HCT116 (cell line): ENCODE results near the gene FCER2. TPM values are rescaled to one million over a fixed set of nuclear protein-coding genes. Genes with fewer than 3 reads are reported as not detected.

Source experiments
- ATAC-seq: fragments of 200-7000 bp; cut with Tn5 transposase; 2 replicates; pipeline ENCODE4 v1.9.1; 2020; ENCODE audit warnings: mild to moderate bottlenecking, moderate library complexity
- BruUV-seq: library from RNA; stranded (reverse); fragments of 400-500 nt; replicated peaks from 2 replicates; lab custom pipeline; 2021; lab: Mats Ljungman, UMichigan
- CTCF ChIA-PET: fragments of 300-600 bp; sonication (Branson Sonifier 250); formaldehyde crosslinking; loops from one replicate; lab custom pipeline; 2021; ENCODE audit warnings: antibody characterized with exemption; lab: Charles Lee
- POLR2A ChIA-PET: fragments of 300-600, 350-600 bp; sonication (Branson Sonifier 250); formaldehyde crosslinking; loops from one replicate; lab custom pipeline; 2021; ENCODE audit warnings: antibody characterized with exemption; lab: Charles Lee
- RAD21 ChIA-PET, 2 experiments: fragments of 300-600 bp; sonication (Branson Sonifier 250); formaldehyde crosslinking; loops; one replicate each; lab custom pipeline; 2023; ENCODE audit warnings: low total read pairs in 2 of 2; ENCODE audit not compliant: uncharacterized antibody in 2 of 2, unreplicated experiment in 2 of 2, low non-redundant PET in 1 of 2; lab: Charles Lee
- DNase-seq: peaks from one replicate; pipeline ENCODE4 v3.0.0-alpha.2; 2010; ENCODE audit warnings: low read depth, low spot score
- H2AFZ ChIP-seq: fragments of 200-600 bp; shearing (Covaris generic), sonication (generic); 2 replicates; pipeline ENCODE4 v1.6.1; 2017; ENCODE audit warnings: low read depth, mixed run types, mixed read lengths, antibody characterized with exemption, low read length; ENCODE audit not compliant: poor library complexity, severe bottlenecking
- H3K27ac ChIP-seq: 2 replicates; pipeline ENCODE4 v1.5.1; 2012; ENCODE audit warnings: low read depth, low read length
- H3K27me3 ChIP-seq: fragments of 200-600 bp; sonication (generic); 2 replicates; pipeline ENCODE4 v1.6.1; 2016; ENCODE audit warnings: mixed run types, low read length, mixed read lengths; ENCODE audit not compliant: insufficient read depth
- H3K36me3 ChIP-seq, 2 experiments: fragments of 200-500 bp in 1 of 2; fragments of 200-600 bp in 1 of 2; sonication (Bioruptor generic) in 1 of 2; sonication (generic) in 1 of 2; 2 replicates each; pipeline versions ENCODE4 v1.5.1 to v1.6.1; 2014 to 2016; ENCODE audit warnings: low read length in 2 of 2, inconsistent platforms in 1 of 2, mixed read lengths in 1 of 2, mixed run types in 1 of 2; ENCODE audit not compliant: insufficient read depth in 2 of 2, control insufficient read depth in 1 of 2
- H3K4me1 ChIP-seq, 2 experiments: fragments of 200-600 bp in 1 of 2; sonication (generic) in 1 of 2; 2 replicates each; pipeline versions ENCODE4 v1.5.1 to v1.6.1; 2012 to 2017; ENCODE audit warnings: low read length in 2 of 2, inconsistent platforms in 1 of 2, mild to moderate bottlenecking in 1 of 2, mixed read lengths in 1 of 2, mixed run types in 1 of 2, moderate library complexity in 1 of 2; ENCODE audit not compliant: insufficient read depth in 2 of 2, control insufficient read depth in 1 of 2
- H3K4me2 ChIP-seq: fragments of 200-600 bp; sonication (generic); 2 replicates; pipeline ENCODE4 v1.6.1; 2017; ENCODE audit warnings: mixed run types, low read length, mixed read lengths
- H3K4me3 ChIP-seq, 2 experiments: fragments of 200-600 bp in 1 of 2; sonication (generic) in 1 of 2; replicated peaks in 1 of 2; 2 replicates each; pipeline ENCODE4 v1.5.1; 2011 to 2016; ENCODE audit warnings: low read length in 2 of 2, control low read depth in 1 of 2, low read depth in 1 of 2, mild to moderate bottlenecking in 1 of 2, mixed read lengths in 1 of 2, mixed run types in 1 of 2
- H3K79me2 ChIP-seq: fragments of 200-600 bp; sonication (generic); 2 replicates; pipeline ENCODE4 v1.6.1; 2017; ENCODE audit warnings: mild to moderate bottlenecking, mixed run types, low read length, moderate library complexity, mixed read lengths; ENCODE audit not compliant: insufficient read depth
- H3K9ac ChIP-seq: fragments of 200-600 bp; sonication (generic); 2 replicates; pipeline ENCODE4 v1.6.1; 2016; ENCODE audit warnings: low read length, mixed read lengths
- H3K9me2 ChIP-seq: fragments of 200-600 bp; sonication (generic), shearing (Covaris generic); 2 replicates; pipeline ENCODE4 v1.6.1; 2017; ENCODE audit warnings: mixed run types, mild to moderate bottlenecking, moderate library complexity; ENCODE audit not compliant: insufficient read depth
- H3K9me3 ChIP-seq, 2 experiments: fragments of 200-500 bp in 1 of 2; fragments of 200-600 bp in 1 of 2; sonication (Bioruptor generic) in 1 of 2; sonication (generic) in 1 of 2; 2 replicates each; pipeline ENCODE4 v1.6.1; 2014 to 2017; ENCODE audit warnings: low read length in 2 of 2, mixed read lengths in 2 of 2, inconsistent platforms in 1 of 2, low read depth in 1 of 2, mild to moderate bottlenecking in 1 of 2, mixed run types in 1 of 2, moderate library complexity in 1 of 2; ENCODE audit not compliant: control insufficient read depth in 1 of 2, insufficient read depth in 1 of 2
- H4K20me1 ChIP-seq: fragments of 200-600 bp; sonication (generic), shearing (Covaris generic); 2 replicates; pipeline ENCODE4 v1.6.1; 2017; ENCODE audit warnings: mixed run types, mild to moderate bottlenecking, moderate library complexity; ENCODE audit not compliant: insufficient read depth
- ATF3 ChIP-seq: IDR thresholded peaks from 2 replicates; pipeline ENCODE4 v1.6.1; 2012
- CTCF ChIP-seq, 3 experiments: fragments of 200-600 bp in 1 of 3; sonication (generic) in 1 of 3; IDR thresholded peaks in 2 of 3; conservative IDR thresholded peaks in 1 of 3; 2 replicates each; pipeline ENCODE4 v1.5.1; 2012 to 2017; ENCODE audit warnings: low read depth in 2 of 3, low read length in 2 of 3, antibody characterized with exemption in 1 of 3, borderline replicate concordance in 1 of 3, control low read depth in 1 of 3, mild to moderate bottlenecking in 1 of 3, mixed read lengths in 1 of 3, mixed run types in 1 of 3, moderate library complexity in 1 of 3; ENCODE audit not compliant: insufficient read depth in 1 of 3
- FOSL1 ChIP-seq: IDR thresholded peaks from 2 replicates; pipeline ENCODE4 v1.6.1; 2012; ENCODE audit warnings: low read depth
- MAX ChIP-seq: IDR thresholded peaks from 2 replicates; pipeline ENCODE4 v1.6.1; 2012
- POLR2A ChIP-seq: IDR thresholded peaks from 2 replicates; pipeline ENCODE4 v1.7.0; 2011; ENCODE audit warnings: borderline replicate concordance; ENCODE audit not compliant: insufficient read depth, insufficient read length; ENCODE audit errors: extremely low read depth
- RAD21 ChIP-seq: IDR thresholded peaks from 2 replicates; pipeline ENCODE4 v1.6.1; 2012; ENCODE audit warnings: low read depth, mild to moderate bottlenecking
- REST ChIP-seq: IDR thresholded peaks from 2 replicates; pipeline ENCODE4 v1.6.1; 2012; ENCODE audit warnings: low read depth
- SIN3A ChIP-seq: IDR thresholded peaks from 2 replicates; pipeline ENCODE4 v1.6.1; 2012; ENCODE audit warnings: low read depth
- SP1 ChIP-seq: IDR thresholded peaks from 2 replicates; pipeline ENCODE4 v1.6.1; 2012; ENCODE audit warnings: low read depth
- SRF ChIP-seq: IDR thresholded peaks from 2 replicates; pipeline ENCODE4 v1.6.1; 2012; ENCODE audit warnings: low read depth
- TCF7L2 ChIP-seq: IDR thresholded peaks from 2 replicates; pipeline ENCODE4 v1.7.0; 2011; ENCODE audit warnings: borderline replicate concordance, inconsistent platforms; ENCODE audit not compliant: insufficient read depth, insufficient read length; ENCODE audit errors: extremely low read depth
- ZNF274 ChIP-seq: fragments of 200-500 bp; sonication (Bioruptor generic); IDR thresholded peaks from 2 replicates; pipeline ENCODE4 v1.6.1; 2014; ENCODE audit warnings: mild to moderate bottlenecking, low read depth, low read length, inconsistent platforms
- intact Hi-C: fragments of 100-400 bp; cut with micrococcal nuclease; formaldehyde crosslinking; loops from 2 replicates; pipeline ENCODE4 v1.10.0; 2022
- total RNA-seq: library from RNA; stranded (reverse); gene quantifications from one replicate; pipeline ENCODE4 v1.2.1, GENCODE V29; 2021; ENCODE audit not compliant: unreplicated experiment

The FCER2 gene
- total RNA-seq, 1 experiment from 2014 or later = 0.20 TPM

- Histone ChIP-seq H3K36me3 (no peaks in the 10 kb centered on the region), H3K9ac (no peak overlapping the region), H3K4me2 (no peak overlapping the region), H2AFZ (no peak overlapping the region), H3K4me1 (no peaks in the 10 kb centered on the region), H3K4me3 (no peak overlapping the region), H3K9me3 (no peaks in the 10 kb centered on the region), H3K79me2 (no peaks in the 10 kb centered on the region), H3K9me2 (no peaks in the 10 kb centered on the region), H4K20me1 (no peaks in the 10 kb centered on the region), H3K27ac (no peak overlapping the region), H3K27me3 (peaks cover 32% of the 10 kb centered on the region)
- ChIA-PET POLR2A (no interaction called here), RAD21 (no interaction called here), CTCF (no interaction called here)
- no TSS peak for BruUV-seq
- intact Hi-C loops = no loop called here
- DNase-seq (no peak), ATAC-seq (no peak)
- TF ChIP-seq CTCF (IDR thresholded peaks at IDR 0.05 in 2 of 3, conservative IDR thresholded peaks at IDR 0.05 in 1 of 3; ENCODE audit: borderline replicate concordance in 1 of 3, insufficient read depth in 1 of 3, low read depth in 2 of 3, low read length in 2 of 3) = no peak
- no peak for TF ChIP-seq RAD21
- no peak for TF ChIP-seq SRF
- no peak for TF ChIP-seq POLR2A
- TF ChIP-seq ZNF274 = no peak
- TF ChIP-seq ATF3 = no peak
- TF ChIP-seq REST = no peak
- no peak for TF ChIP-seq SIN3A
- no peak for TF ChIP-seq SP1
- TF ChIP-seq FOSL1 = no peak
- no peak for TF ChIP-seq MAX
- TF ChIP-seq TCF7L2 = no peak
Measured at GRCh38 chr19:7737215-7737614, 35.3 kb upstream of the FCER2 start.
